H1 (cell line): ENCODE measurements around the gene NPHP4. TPM values are rescaled to one million over a fixed set of nuclear protein-coding genes. Genes with fewer than 3 reads are reported as not detected.

Experiments used
- CBX8 ChIP-seq: fragments of 300-800, 300-1000 bp; sonication (generic); IDR thresholded peaks from 2 replicates; pipeline ENCODE4 v1.7.1; 2016; ENCODE audit warnings: low read depth, low read length, borderline replicate concordance
- CHD7 ChIP-seq: fragments of 300-600 bp; sonication (generic); IDR thresholded peaks from 2 replicates; pipeline ENCODE4 v1.7.1; 2012; ENCODE audit warnings: low read length, moderate library complexity, mild to moderate bottlenecking, inconsistent platforms; ENCODE audit not compliant: insufficient replicate concordance
- FOSL1 ChIP-seq: IDR thresholded peaks from 2 replicates; pipeline ENCODE4 v1.6.1; 2011; ENCODE audit warnings: mild to moderate bottlenecking, low read depth, low read length, moderate library complexity; ENCODE audit not compliant: insufficient read depth
- GTF2F1 ChIP-seq: IDR thresholded peaks from 2 replicates; pipeline ENCODE4 v1.6.1; 2012; ENCODE audit warnings: low read depth, low read length, improper control_type of control experiment, borderline replicate concordance
- HDAC2 ChIP-seq, 2 experiments: fragments of 300-600 bp in 1 of 2; sonication (generic) in 1 of 2; IDR thresholded peaks; 2 replicates each; pipeline ENCODE4 v1.6.1; 2011 to 2012; ENCODE audit warnings: low read depth in 2 of 2, low read length in 2 of 2, mild to moderate bottlenecking in 2 of 2, moderate library complexity in 2 of 2, borderline replicate concordance in 1 of 2, inconsistent platforms in 1 of 2
- KDM1A ChIP-seq: fragments of 200-600, 300-600 bp; sonication (generic); IDR thresholded peaks from 2 replicates; pipeline ENCODE4 v1.7.1; 2016; ENCODE audit warnings: mild to moderate bottlenecking, low read length, borderline replicate concordance
- KDM5A ChIP-seq: fragments of 200-600 bp; IDR thresholded peaks from 2 replicates; pipeline ENCODE4 v1.7.1; 2012; ENCODE audit warnings: mild to moderate bottlenecking, low read length, inconsistent platforms, mixed read lengths
- RBBP5 ChIP-seq: IDR thresholded peaks from 2 replicates; pipeline ENCODE4 v1.7.1; 2012; ENCODE audit warnings: low read depth, mild to moderate bottlenecking, inconsistent platforms, low read length, moderate library complexity, borderline replicate concordance
- RNF2 ChIP-seq: fragments of 200-900, 300-1000 bp; sonication (generic); IDR thresholded peaks from 2 replicates; pipeline ENCODE4 v1.7.1; 2016; ENCODE audit warnings: borderline replicate concordance, low read depth, mild to moderate bottlenecking, antibody characterized with exemption, low read length; ENCODE audit not compliant: poor library complexity, severe bottlenecking; ENCODE audit errors: missing control alignments
- SUZ12 ChIP-seq: fragments of 200-600 bp; sonication (generic); IDR thresholded peaks from 2 replicates; pipeline ENCODE4 v1.6.1; 2012; ENCODE audit warnings: mild to moderate bottlenecking, inconsistent platforms, low read length, moderate library complexity, mixed read lengths
- polyA plus RNA-seq, 7 experiments: library from polyadenylated mRNA; depleted of rRNA in 3 of 7; stranded (reverse) in 5 of 7; unstranded in 2 of 7; fragments of >200 nt in 5 of 7; fragments of 200-250 nt in 2 of 7; gene quantifications; 1 replicate in 5 of 7; 2 replicates in 1 of 7; 4 replicates in 1 of 7; pipeline versions ENCODE4 v1.2.1 to v1.2.3, GENCODE V29; 2011 to 2013; ENCODE audit warnings: missing spikeins in 2 of 7, mixed read lengths in 2 of 7
- total RNA-seq: library from RNA; stranded (reverse); fragmentation: NEBNext Ultra II Directional; extraction: Animal tissue kit (Norgen Biotek cat#: 25700); gene quantifications from 2 replicates; pipeline ENCODE4 v1.2.1, GENCODE V29; 2021

NPHP4 gene
- total and polyA plus RNA-seq, 2 of the 8 experiments (the other 6 are each of a cell fraction or from before 2014, with no cell fraction given): 5.8 to 14.0 TPM

GRCh38 chr1:5887349-5887970, 104.8 kb downstream of the NPHP4 start (continued):
- TF ChIP-seq CHD7 (no peak), GTF2F1 (no peak), KDM1A (no peak), RBBP5 (no peak), RNF2 (no peak), CBX8 (no peak), HDAC2 (IDR thresholded peaks at IDR 0.05; ENCODE audit: borderline replicate concordance in 1 of 2, low read depth in 2 of 2, low read length in 2 of 2) (no peak), FOSL1 (no peak), KDM5A (no peak), SUZ12 (no peak)
